ENCODE measurements around the gene ABCD2. TPM values are rescaled to one million over a fixed set of nuclear protein-coding genes. Genes with fewer than 3 reads are reported as not detected.

Gene ABCD2
- total RNA-seq, 4 donors from 2014 or later = 0.07 to 0.20 (median 0.10) TPM; not detected in 1

- TF ChIP-seq POLR2A (IDR thresholded peaks at IDR 0.05) (no peak), CTCF (IDR thresholded peaks at IDR 0.05 in 4 of 5, conservative IDR thresholded peaks at IDR 0.05 in 1 of 5) (no peak)
- no peaks in the 10 kb centered on the region for H3K27me3 ChIP-seq
- H3K27ac ChIP-seq = no peak overlapping the region
- H3K9me3 ChIP-seq = no peaks in the 10 kb centered on the region
- H3K4me1 ChIP-seq = no peaks in the 10 kb centered on the region
- intact Hi-C loops (cut with DNase I; ENCODE audit: low total_unique reads) = no loop called here
- no peaks in the 10 kb centered on the region for H3K36me3 ChIP-seq
- DNase-seq (no peak), ATAC-seq (no peak)
- no peak overlapping the region for H3K4me3 ChIP-seq
- in situ Hi-C loops (cut with MboI; ENCODE audit: low sequenced_read_pairs in 4 of 4) = no loop called here
These were observed 7.4 kb downstream of the ABCD2 start for GRCh38 chr12:39612250-39612649.

- Histone ChIP-seq H3K4me3 (no peak overlapping the region), H3K27ac (no peak overlapping the region), H3K27me3 (no peaks in the 10 kb centered on the region), H3K36me3 (no peaks in the 10 kb centered on the region), H3K4me1 (no peaks in the 10 kb centered on the region), H3K9me3 (no peaks in the 10 kb centered on the region)
- in situ Hi-C loops (cut with MboI; ENCODE audit: low sequenced_read_pairs in 4 of 4) = no loop called here
- TF ChIP-seq CTCF (IDR thresholded peaks at IDR 0.05 in 4 of 5, conservative IDR thresholded peaks at IDR 0.05 in 1 of 5) = no peak
- TF ChIP-seq POLR2A (IDR thresholded peaks at IDR 0.05) = no peak
- DNase-seq (no peak), ATAC-seq (no peak)
- intact Hi-C loops (cut with DNase I; ENCODE audit: low total_unique reads) = no loop called here
These were observed 7.8 kb downstream of the ABCD2 start for GRCh38 chr12:39611818-39612217.

GRCh38 chr12:39610436-39611025 is 9.1 kb downstream of the ABCD2 start:
- in situ Hi-C loops (cut with MboI; ENCODE audit: low sequenced_read_pairs in 4 of 4) = no loop called here
- Histone ChIP-seq H3K4me1 (no peaks in the 10 kb centered on the region), H3K4me3 (no peak overlapping the region), H3K27me3 (no peaks in the 10 kb centered on the region), H3K36me3 (no peaks in the 10 kb centered on the region), H3K27ac (no peak overlapping the region), H3K9me3 (no peaks in the 10 kb centered on the region)
- DNase-seq = no peak
- TF ChIP-seq CTCF (IDR thresholded peaks at IDR 0.05 in 4 of 5, conservative IDR thresholded peaks at IDR 0.05 in 1 of 5) (no peak), POLR2A (IDR thresholded peaks at IDR 0.05) (no peak)
- intact Hi-C loops (cut with DNase I; ENCODE audit: low total_unique reads) = no loop called here
- no peak for ATAC-seq

- ATAC-seq = no peak
- Histone ChIP-seq H3K4me3 (no peak overlapping the region), H3K4me1 (no peaks in the 10 kb centered on the region), H3K36me3 (no peaks in the 10 kb centered on the region), H3K9me3 (no peaks in the 10 kb centered on the region), H3K27me3 (no peaks in the 10 kb centered on the region), H3K27ac (no peak overlapping the region)
- DNase-seq = no peak
- in situ Hi-C loops (cut with MboI; ENCODE audit: low sequenced_read_pairs in 4 of 4) = no loop called here
- no peak for TF ChIP-seq POLR2A (IDR thresholded peaks at IDR 0.05)
- no peak for TF ChIP-seq CTCF (IDR thresholded peaks at IDR 0.05 in 4 of 5, conservative IDR thresholded peaks at IDR 0.05 in 1 of 5)
- intact Hi-C loops (cut with DNase I; ENCODE audit: low total_unique reads) = no loop called here
These were observed 12.7 kb downstream of the ABCD2 start for GRCh38 chr12:39606712-39607423.
